KMS-11 (cell line): Measurements from ENCODE around the gene PSRC1.
A peak's percentile ranks its signal among the peaks of the same experiment; 100 is the strongest.

Experiments
- H2AFZ ChIP-seq: fragments of 200-600 bp; sonication (generic); 2 replicates; pipeline ENCODE4 v1.6.1; 2016; ENCODE audit warnings: antibody characterized with exemption, mixed run types, low read depth
- H3K27ac ChIP-seq: fragments of 200-600 bp; sonication (generic); 2 replicates; pipeline ENCODE4 v1.6.1; 2016; ENCODE audit warnings: mild to moderate bottlenecking, mixed run types
- H3K27me3 ChIP-seq: fragments of 200-600 bp; sonication (generic); 2 replicates; pipeline ENCODE4 v1.6.1; 2017; ENCODE audit warnings: mild to moderate bottlenecking, low read depth, mixed run types, moderate library complexity; ENCODE audit not compliant: insufficient read depth
- H3K36me3 ChIP-seq: fragments of 200-600 bp; sonication (generic); 2 replicates; pipeline ENCODE4 v1.6.1; 2017; ENCODE audit warnings: mild to moderate bottlenecking, mixed run types; ENCODE audit not compliant: insufficient read depth
- H3K4me1 ChIP-seq: fragments of 200-600 bp; sonication (generic); 2 replicates; pipeline ENCODE4 v1.6.1; 2016; ENCODE audit warnings: mild to moderate bottlenecking, low read depth, mixed run types; ENCODE audit not compliant: poor library complexity, severe bottlenecking
- H3K4me2 ChIP-seq: fragments of 200-600 bp; sonication (generic); 2 replicates; pipeline ENCODE4 v1.7.0; 2016; ENCODE audit warnings: mild to moderate bottlenecking, mixed run types
- H3K4me3 ChIP-seq: fragments of 200-600 bp; sonication (generic); IDR thresholded peaks from 2 replicates; pipeline ENCODE4 v1.6.1; 2017; ENCODE audit warnings: low read depth, low read length, mixed read lengths; ENCODE audit not compliant: insufficient read depth
- H3K79me2 ChIP-seq: fragments of 200-600 bp; sonication (generic); 2 replicates; pipeline ENCODE4 v1.6.1; 2016; ENCODE audit warnings: low read depth, mixed run types; ENCODE audit not compliant: insufficient read depth
- H3K9ac ChIP-seq: fragments of 200-600 bp; sonication (generic); 2 replicates; pipeline ENCODE4 v1.6.1; 2016; ENCODE audit warnings: mild to moderate bottlenecking, mixed run types
- H4K20me1 ChIP-seq: fragments of 200-600 bp; sonication (generic); 2 replicates; pipeline ENCODE4 v1.6.1; 2016; ENCODE audit warnings: mild to moderate bottlenecking, mixed run types; ENCODE audit not compliant: insufficient read depth
- CTCF ChIP-seq: fragments of 200-600 bp; sonication (generic); conservative IDR thresholded peaks from 2 replicates; pipeline ENCODE4 v1.6.1; 2017; ENCODE audit warnings: low read depth, mild to moderate bottlenecking, antibody characterized with exemption, low read length, moderate library complexity, mixed read lengths

PSRC1 gene

GRCh38 chr1:109265741-109266330 lies 17.1 kb downstream of the PSRC1 start:
- H2AFZ ChIP-seq: no peak overlapping the region
- H4K20me1 ChIP-seq: no peaks in the 10 kb centered on the region
- no peak overlapping the region for H3K9ac ChIP-seq
- no peaks in the 10 kb centered on the region for H3K4me1 ChIP-seq
- no peak overlapping the region for H3K4me3 ChIP-seq
- no peak overlapping the region for H3K27ac ChIP-seq
- no peak overlapping the region for H3K4me2 ChIP-seq
- no peak for TF ChIP-seq CTCF
- H3K79me2 ChIP-seq: no peaks in the 10 kb centered on the region
- no peaks in the 10 kb centered on the region for H3K27me3 ChIP-seq
- H3K36me3 ChIP-seq: no peaks in the 10 kb centered on the region

GRCh38 chr1:109265016-109265415 lies 17.9 kb downstream of the PSRC1 start:
- no peak overlapping the region for H3K4me3 ChIP-seq
- no peaks in the 10 kb centered on the region for H3K36me3 ChIP-seq
- no peaks in the 10 kb centered on the region for H3K4me1 ChIP-seq
- H3K9ac ChIP-seq: no peak overlapping the region
- H3K79me2 ChIP-seq: no peaks in the 10 kb centered on the region
- H2AFZ ChIP-seq: no peak overlapping the region
- no peak for TF ChIP-seq CTCF
- no peak overlapping the region for H3K4me2 ChIP-seq
- H3K27ac ChIP-seq: no peak overlapping the region
- H4K20me1 ChIP-seq: no peaks in the 10 kb centered on the region
- no peaks in the 10 kb centered on the region for H3K27me3 ChIP-seq

GRCh38 chr1:109264379-109264755 lies 18.6 kb downstream of the PSRC1 start:
- H4K20me1 ChIP-seq: no peaks in the 10 kb centered on the region
- H3K9ac ChIP-seq: no peak overlapping the region
- no peak overlapping the region for H3K27ac ChIP-seq
- no peak overlapping the region for H3K4me2 ChIP-seq
- no peaks in the 10 kb centered on the region for H3K79me2 ChIP-seq
- no peaks in the 10 kb centered on the region for H3K4me1 ChIP-seq
- no peaks in the 10 kb centered on the region for H3K27me3 ChIP-seq
- no peak for TF ChIP-seq CTCF
- no peak overlapping the region for H2AFZ ChIP-seq
- H3K4me3 ChIP-seq: no peak overlapping the region
- no peaks in the 10 kb centered on the region for H3K36me3 ChIP-seq

- no peak overlapping the region for H3K4me3 ChIP-seq
- no peak overlapping the region for H3K27ac ChIP-seq
- no peaks in the 10 kb centered on the region for H3K79me2 ChIP-seq
- no peak overlapping the region for H3K4me2 ChIP-seq
- H2AFZ ChIP-seq: no peak overlapping the region
- no peaks in the 10 kb centered on the region for H3K27me3 ChIP-seq
- no peak overlapping the region for H3K9ac ChIP-seq
- no peaks in the 10 kb centered on the region for H4K20me1 ChIP-seq
- no peaks in the 10 kb centered on the region for H3K4me1 ChIP-seq
- peak; percentile 97 for TF ChIP-seq CTCF
- H3K36me3 ChIP-seq: no peaks in the 10 kb centered on the region
Measured at GRCh38 chr1:109263597-109264378, 19.2 kb downstream of the PSRC1 start.
